HG02678 (cell line): ENCODE data around the gene TUBB2A.
"Not testable (repeated sequence)": the region's sequence is repeated elsewhere in the genome, so short reads cannot be mapped to it uniquely, and the experiment has no call there.

Source experiments
- ATAC-seq: cut with Tn5 transposase; IDR thresholded peaks from one replicate; pipeline ENCODE4 v1.9.1; 2021; ENCODE audit warnings: mild to moderate bottlenecking, moderate library complexity; ENCODE audit not compliant: unreplicated experiment

The TUBB2A gene

DNA sequence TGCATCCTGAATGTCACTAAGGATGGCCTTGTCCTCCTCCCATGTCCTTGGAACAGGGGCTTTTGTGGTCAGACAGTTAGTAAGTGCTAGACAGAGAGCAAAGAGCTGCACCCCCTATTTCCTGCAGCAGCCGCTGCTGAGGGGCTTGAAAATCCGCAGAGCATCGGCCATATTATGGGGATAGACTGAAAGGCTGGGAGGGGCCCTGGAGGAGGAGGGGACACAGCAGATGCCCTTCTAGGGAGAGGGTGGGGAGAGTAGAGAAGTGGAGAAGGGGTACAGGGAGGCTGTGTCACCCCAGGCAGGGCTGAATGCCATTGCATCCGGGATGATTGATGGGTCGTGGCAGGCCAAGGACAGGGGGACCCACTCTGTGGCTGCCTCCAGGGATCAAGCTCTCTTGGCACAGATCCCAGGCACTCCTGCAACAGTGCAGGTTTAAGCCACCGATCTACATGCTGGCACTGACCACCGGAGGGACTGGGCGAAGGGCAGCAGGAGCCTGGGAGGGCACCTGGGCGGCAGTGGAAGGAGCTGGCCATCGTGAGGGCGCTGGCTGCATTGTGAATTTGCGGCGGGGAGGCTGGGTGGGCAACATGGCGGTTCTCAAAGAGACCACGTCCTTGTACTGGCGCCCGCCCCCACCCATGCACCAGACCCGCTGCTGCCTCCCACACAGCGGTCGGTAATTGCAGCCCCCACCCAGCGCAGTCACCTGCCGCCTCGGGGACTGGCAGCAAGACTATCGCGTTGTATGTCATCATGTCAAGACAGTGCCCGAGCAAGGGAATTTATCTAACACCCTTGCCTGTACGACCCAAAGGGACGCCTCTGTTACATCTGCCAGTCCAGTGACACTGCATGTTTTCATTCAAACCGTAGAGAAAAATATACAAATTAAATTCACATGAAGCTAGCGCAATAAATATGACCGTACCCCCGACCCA is 887 bp downstream of the TUBB2A start:
- ATAC-seq, result not testable (repeated sequence)

DNA sequence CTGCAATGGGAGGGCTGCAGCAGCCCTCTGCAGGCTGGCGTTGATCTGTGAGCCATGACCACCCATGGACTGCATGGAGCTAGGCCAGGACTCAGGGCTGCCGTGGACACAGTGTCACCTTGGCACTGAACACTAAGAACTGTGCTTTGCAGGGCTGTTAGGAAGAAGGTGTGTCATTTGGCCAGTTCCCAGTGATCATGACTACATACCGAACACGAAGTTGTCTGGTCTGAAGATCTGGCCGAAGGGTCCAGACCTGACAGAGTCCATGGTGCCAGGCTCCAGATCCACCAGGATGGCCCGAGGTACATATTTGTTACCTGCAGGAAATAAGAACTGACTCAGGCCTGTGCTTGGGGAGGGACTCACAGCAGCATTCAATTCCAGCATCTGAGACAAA is 1.9 kb downstream of the TUBB2A start:
- not testable (repeated sequence) for ATAC-seq

- ATAC-seq, result no peak
Observed at GRCh38 chr6:3152689-3153088, 4.7 kb downstream of the TUBB2A start.

GRCh38 chr6:3151691-3152090 is 5.7 kb downstream of the TUBB2A start:
- no peak for ATAC-seq

DNA sequence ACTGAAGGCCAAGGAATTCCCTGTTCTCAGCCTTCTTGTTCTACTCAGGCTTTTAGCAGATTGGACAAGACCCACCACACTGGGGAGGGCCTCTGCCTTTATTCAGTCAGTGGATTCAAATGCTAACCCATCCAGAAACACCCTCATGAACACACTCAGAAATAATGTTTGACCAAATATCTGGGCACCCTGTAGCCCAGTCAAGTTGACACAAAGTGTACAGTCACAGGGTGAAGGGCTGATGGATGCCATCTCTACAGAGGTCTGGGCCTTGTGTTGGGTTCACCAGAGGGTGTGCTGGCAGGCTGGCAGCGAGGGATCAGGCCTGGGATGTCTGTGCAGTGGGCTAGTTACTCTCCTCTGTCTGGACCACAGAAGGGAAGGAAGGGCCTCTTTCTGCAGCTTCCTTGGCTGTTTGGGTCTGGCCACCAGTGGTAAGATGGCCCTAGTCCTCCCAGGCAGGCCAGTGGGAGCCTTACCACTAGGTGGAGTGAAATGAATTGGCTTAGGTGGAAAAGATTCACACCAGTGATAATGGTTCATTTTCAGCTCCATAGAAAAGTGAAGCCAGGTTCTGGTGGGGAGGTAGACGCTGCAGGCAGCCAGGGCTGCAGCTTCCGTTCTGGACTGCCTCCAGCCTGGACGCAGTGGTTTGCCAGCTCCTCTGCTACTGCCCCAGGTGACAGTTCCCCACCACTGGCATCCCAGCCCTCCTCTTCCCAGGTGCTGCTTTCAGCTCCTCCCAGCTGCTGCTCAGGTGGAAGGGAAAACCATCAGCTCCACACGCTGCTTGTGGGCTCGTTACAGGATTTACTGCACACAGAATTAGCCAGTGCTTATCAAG is 9.2 kb downstream of the TUBB2A start:
- no peak for ATAC-seq

GRCh38 chr6:3144571-3144970 is 12.8 kb downstream of the TUBB2A start:
- no peak for ATAC-seq

DNA sequence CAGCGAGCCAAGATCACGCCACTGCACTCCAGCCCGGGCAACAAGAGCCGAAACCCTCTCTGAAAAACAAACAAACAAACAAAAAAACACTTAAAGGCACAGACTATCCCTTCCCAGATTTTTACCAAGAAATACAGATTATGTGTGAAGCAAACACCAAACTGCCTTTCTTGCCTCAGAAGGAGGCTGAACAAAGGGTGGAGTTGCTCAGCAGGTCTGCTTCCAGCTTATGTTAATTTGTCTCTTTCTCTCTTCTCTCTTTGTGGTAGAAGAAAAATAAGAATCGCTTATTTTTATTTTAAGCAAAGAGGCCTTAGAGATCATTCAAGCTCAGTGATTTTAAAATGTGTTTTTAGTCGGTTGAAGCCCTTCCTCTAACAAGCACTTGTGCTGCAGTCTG is 14.2 kb downstream of the TUBB2A start:
- no peak for ATAC-seq

GRCh38 chr6:3142536-3142935 is 14.8 kb downstream of the TUBB2A start:
- no peak for ATAC-seq

DNA sequence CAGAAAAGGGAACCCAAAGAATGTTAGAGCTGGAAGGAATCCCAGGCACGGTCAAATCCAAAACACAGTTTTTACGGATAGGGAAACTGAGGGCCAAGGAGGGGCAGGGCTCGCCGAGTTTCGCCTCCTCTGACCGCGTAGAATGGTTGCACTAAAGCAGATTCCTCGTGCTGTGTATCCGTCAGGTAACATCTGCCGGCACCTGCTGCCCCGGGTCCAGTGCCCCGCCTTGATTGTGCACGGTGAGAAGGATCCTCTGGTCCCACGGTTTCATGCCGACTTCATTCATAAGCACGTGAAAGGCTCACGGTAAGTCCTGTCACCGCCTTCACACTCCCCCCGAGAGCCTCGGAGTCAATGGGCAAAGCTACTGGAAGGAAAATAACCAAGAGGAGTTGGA is 17.1 kb downstream of the TUBB2A start:
- no peak for ATAC-seq

DNA sequence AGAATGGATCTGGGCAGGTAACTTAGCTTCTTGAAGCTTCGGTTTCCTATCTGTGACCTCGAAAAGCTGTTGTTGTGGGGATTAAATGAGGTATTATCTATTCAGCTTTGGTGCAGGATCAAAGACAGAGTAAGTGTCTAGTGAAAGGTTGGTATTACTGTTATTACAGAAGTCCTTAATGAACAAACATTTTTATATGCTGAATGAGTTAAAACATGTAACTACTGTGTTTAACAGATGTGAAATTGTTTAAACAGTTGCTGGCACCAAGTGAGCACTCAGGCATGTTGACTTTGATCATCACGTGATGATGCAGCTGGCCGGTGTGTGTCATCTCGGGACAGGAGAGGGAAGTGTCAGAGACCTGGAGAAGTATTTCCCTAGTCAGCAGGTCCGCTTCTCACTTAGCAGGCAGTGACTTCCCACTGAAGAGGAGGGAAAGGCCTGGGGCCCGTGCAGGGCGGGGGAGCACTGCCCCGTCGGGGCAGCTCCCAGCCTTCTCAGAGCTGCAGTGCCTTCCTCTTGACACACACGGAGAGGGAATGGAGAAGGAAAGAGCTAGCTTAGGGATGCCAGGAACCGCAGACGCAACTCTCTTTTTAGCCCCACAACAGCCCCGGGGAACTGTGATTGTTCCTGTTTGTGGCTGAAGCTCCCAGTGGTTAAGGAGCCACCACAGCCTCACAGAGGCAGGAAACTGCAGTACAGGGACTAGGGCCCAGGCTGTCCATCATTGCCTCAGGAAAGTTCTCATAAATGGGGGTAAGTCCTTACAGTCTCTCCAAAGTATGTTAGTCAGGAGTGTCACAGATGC is 18.0 kb downstream of the TUBB2A start:
- ATAC-seq, result no peak

GRCh38 chr6:3138341-3138740 is 19.0 kb downstream of the TUBB2A start:
- ATAC-seq, result no peak

DNA sequence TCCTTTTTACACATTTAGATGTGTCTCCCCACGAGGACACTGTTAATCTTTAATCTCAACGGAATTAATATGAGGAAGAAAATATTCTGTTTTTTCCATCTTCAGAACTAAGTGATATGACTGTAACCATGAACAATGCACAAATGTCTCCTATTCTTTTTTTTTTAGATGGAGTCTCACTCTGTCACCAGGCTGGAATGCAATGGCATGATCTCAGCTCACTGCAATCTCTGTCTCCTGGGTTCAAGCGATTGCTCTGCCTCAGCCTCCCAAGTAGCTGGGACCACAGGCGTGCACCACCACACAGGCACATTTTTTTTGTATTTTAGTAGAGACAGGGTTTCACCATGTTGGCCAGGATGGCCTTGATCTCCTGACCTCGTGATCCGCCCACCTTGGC is 19.5 kb downstream of the TUBB2A start:
- not testable (repeated sequence) for ATAC-seq

- ATAC-seq, result no peak
Observed at GRCh38 chr6:3137057-3137777, 20.1 kb downstream of the TUBB2A start.

DNA sequence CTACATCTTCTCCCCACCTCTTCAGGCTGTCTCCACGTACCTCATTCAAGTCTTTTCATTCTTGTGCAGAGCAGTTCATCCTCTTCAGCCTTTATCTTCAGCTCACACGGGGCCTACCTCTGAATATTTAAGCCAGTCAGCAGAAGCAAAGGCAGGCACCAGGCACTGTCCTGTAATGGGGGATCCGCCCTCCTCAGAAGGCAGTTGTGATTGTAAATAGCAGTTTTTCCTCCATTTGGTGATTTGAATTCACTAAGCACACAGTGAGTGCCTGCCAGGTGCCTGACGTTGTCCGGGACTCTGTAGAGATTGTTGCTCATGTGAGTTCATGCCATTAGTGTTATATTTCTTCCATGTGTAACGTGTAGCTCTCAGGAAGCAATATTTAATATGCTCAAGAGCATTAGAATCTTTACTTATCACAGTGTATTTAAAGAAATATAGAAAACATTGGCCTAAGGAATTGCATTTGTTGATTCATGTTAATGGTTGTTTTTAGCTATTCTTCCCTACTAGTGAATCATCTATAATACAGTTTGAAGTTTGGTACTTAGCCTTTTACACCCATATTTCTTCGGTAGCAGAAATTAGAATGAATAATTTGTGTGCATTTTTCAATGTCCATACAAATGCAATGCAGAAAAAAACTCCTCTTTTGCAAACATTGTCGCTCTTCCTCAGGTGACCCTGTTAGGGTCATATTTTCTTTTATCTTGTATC is 20.9 kb downstream of the TUBB2A start:
- ATAC-seq, result no peak

- no peak for ATAC-seq
Observed at GRCh38 chr6:3135668-3136291, 21.6 kb downstream of the TUBB2A start.

DNA sequence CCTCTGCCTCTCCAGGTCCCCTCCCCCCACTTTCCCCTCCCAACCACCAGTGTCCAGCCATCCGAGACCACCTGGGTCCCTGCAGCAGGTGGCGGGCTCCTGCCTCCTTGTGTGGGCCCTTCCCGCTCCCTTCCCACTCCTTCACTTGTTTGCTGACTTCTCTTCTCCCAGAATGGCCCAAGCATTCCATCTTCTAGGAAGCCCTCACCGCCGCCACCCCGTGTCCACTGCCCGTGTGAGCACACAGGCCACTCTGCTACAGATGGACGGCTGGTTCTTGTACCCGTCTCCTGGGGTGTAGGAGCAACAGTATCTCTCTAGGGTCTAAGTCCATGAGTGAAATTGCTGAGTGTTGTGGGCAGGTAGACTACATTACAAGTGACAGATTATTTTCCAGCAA is 23.8 kb downstream of the TUBB2A start:
- no peak for ATAC-seq

DNA sequence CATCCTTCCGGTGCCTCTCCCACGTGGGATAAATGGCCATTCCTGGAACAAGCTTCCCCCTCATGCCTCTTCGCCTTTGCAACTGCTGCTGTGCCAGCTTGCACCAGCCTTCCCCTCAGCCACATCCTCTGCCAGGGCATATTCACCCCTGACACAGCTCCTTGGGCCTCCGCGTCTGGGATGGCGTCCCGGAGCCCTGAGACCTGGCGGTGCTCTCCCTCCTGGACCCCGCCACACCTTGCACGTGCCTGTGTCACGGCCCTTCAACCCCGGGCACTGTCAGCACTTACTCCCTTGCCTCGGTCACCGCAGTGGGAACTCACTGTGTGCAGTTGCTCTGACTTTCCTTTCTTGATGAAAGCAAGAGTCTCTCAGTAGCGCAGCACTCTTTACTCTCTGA is 25.6 kb downstream of the TUBB2A start:
- ATAC-seq, result no peak

GRCh38 chr6:3128356-3129108 is 28.8 kb downstream of the TUBB2A start:
- no peak for ATAC-seq

GRCh38 chr6:3125815-3126214 is 31.5 kb downstream of the TUBB2A start:
- no peak for ATAC-seq
